HG02623 (cell line): ENCODE results near the gene HMCN1.
"Not testable (repeated sequence)": the region's sequence is repeated elsewhere in the genome, so short reads cannot be mapped to it uniquely, and the experiment has no call there.

Experiments used
- ATAC-seq: cut with Tn5 transposase; IDR thresholded peaks from one replicate; pipeline ENCODE4 v1.9.1; 2021; ENCODE audit warnings: moderate library complexity; ENCODE audit not compliant: unreplicated experiment

Gene HMCN1

GRCh38 chr1:185846672-185847444 is 112.7 kb downstream of the HMCN1 start:
- ATAC-seq, result no peak

GRCh38 chr1:185849014-185849413 is 114.8 kb downstream of the HMCN1 start:
- no peak for ATAC-seq

GRCh38 chr1:185850366-185850765 is 116.2 kb downstream of the HMCN1 start:
- no peak for ATAC-seq

GRCh38 chr1:185853739-185854138 is 119.5 kb downstream of the HMCN1 start:
- ATAC-seq, result no peak

GRCh38 chr1:185856482-185856881 is 122.3 kb downstream of the HMCN1 start:
- no peak for ATAC-seq

- ATAC-seq, result no peak
Observed at GRCh38 chr1:185857442-185857841, 123.3 kb downstream of the HMCN1 start.

GRCh38 chr1:185860311-185860710 is 126.1 kb downstream of the HMCN1 start:
- no peak for ATAC-seq

GRCh38 chr1:185860859-185861258 is 126.7 kb downstream of the HMCN1 start:
- no peak for ATAC-seq

GRCh38 chr1:185861630-185862029 is 127.4 kb downstream of the HMCN1 start:
- no peak for ATAC-seq

GRCh38 chr1:185862235-185862634 is 128.0 kb downstream of the HMCN1 start:
- ATAC-seq, result no peak

- ATAC-seq, result no peak
Observed at GRCh38 chr1:185864331-185864730, 130.1 kb downstream of the HMCN1 start.

GRCh38 chr1:185864889-185865517 is 130.8 kb downstream of the HMCN1 start:
- no peak for ATAC-seq

- ATAC-seq, result no peak
Observed at GRCh38 chr1:185869590-185869989, 135.4 kb downstream of the HMCN1 start.

GRCh38 chr1:185871627-185872150 is 137.5 kb downstream of the HMCN1 start:
- no peak for ATAC-seq

- no peak for ATAC-seq
Observed at GRCh38 chr1:185874246-185874645, 140.1 kb downstream of the HMCN1 start.

- no peak for ATAC-seq
Observed at GRCh38 chr1:185880330-185880729, 146.1 kb downstream of the HMCN1 start.

- ATAC-seq, result no peak
Observed at GRCh38 chr1:185880779-185881333, 146.7 kb downstream of the HMCN1 start.

GRCh38 chr1:185886046-185886445 is 151.9 kb downstream of the HMCN1 start:
- ATAC-seq, result no peak

GRCh38 chr1:185886671-185887070 is 152.5 kb downstream of the HMCN1 start:
- no peak for ATAC-seq

GRCh38 chr1:185892831-185893403 is 158.7 kb downstream of the HMCN1 start:
- ATAC-seq, result not testable (repeated sequence)

- ATAC-seq, result no peak
Observed at GRCh38 chr1:185894791-185895190, 160.6 kb downstream of the HMCN1 start.
